Lung (tissue), 12 donors: ENCODE data around the gene TYSND1. TPM values are rescaled to one million over a fixed set of nuclear protein-coding genes. Genes with fewer than 3 reads are reported as not detected.

Experiments used
- ATAC-seq: fragments of 200-7000 bp; cut with Tn5 transposase; one replicate; pipeline ENCODE4 v1.9.1; 2020; ENCODE audit warnings: moderate number of reproducible peaks; ENCODE audit not compliant: insufficient read depth, low FRiP score
- DNase-seq, 3 donors: peaks; one replicate each; pipeline ENCODE4 v3.0.0-alpha.2; 2013 to 2017
- H3K27ac ChIP-seq, 2 donors: one replicate each; pipeline ENCODE4 v1.5.1; 2013; ENCODE audit warnings: mild to moderate bottlenecking in 2 of 2, moderate library complexity in 2 of 2, control low read depth in 1 of 2, inconsistent platforms in 1 of 2, low read depth in 1 of 2, low read length in 1 of 2
- H3K27me3 ChIP-seq, 3 donors: one replicate each; pipeline ENCODE4 v1.5.1; 2013; ENCODE audit warnings: low read length in 2 of 3; ENCODE audit not compliant: control insufficient read depth in 3 of 3, insufficient read depth in 3 of 3
- H3K36me3 ChIP-seq, 4 donors: one replicate each; pipeline ENCODE4 v1.5.1; 2013; ENCODE audit warnings: low read length in 4 of 4, mild to moderate bottlenecking in 1 of 4, moderate library complexity in 1 of 4; ENCODE audit not compliant: control insufficient read depth in 4 of 4, insufficient read depth in 4 of 4
- H3K4me1 ChIP-seq, 5 donors: one replicate each; pipeline ENCODE4 v1.5.1; 2013; ENCODE audit warnings: low read length in 5 of 5, mild to moderate bottlenecking in 2 of 5, moderate library complexity in 1 of 5; ENCODE audit not compliant: control insufficient read depth in 5 of 5, insufficient read depth in 5 of 5
- H3K4me3 ChIP-seq: one replicate; pipeline ENCODE4 v1.5.1; 2013; ENCODE audit warnings: mild to moderate bottlenecking, control low read depth, moderate library complexity
- H3K9ac ChIP-seq, 2 donors: one replicate each; pipeline ENCODE4 v1.5.1; 2013; ENCODE audit warnings: low read length in 2 of 2, control low read depth in 1 of 2; ENCODE audit not compliant: insufficient read depth in 1 of 2
- H3K9me3 ChIP-seq, 4 donors: one replicate each; pipeline ENCODE4 v1.5.1; 2013; ENCODE audit warnings: low read length in 3 of 4, mild to moderate bottlenecking in 1 of 4, moderate library complexity in 1 of 4; ENCODE audit not compliant: control insufficient read depth in 4 of 4, insufficient read depth in 3 of 4
- WGBS, 2 donors: extraction: QIAGEN DNeasy Blood & Tissue Kit; methylation state at CpG; one replicate each; pipeline ENCODE4 v1.1.7; 2013; 5-methylcytosine and 5-hydroxymethylcytosine counted together
- polyA plus RNA-seq, 2 donors: library from polyadenylated mRNA; stranded (reverse); fragments of 200-250 nt; gene quantifications; one replicate each; pipeline ENCODE4 v1.2.1, GENCODE V29; 2013
- total RNA-seq, 2 donors: library from RNA; depleted of rRNA in 1 of 2; stranded (reverse); fragments of >200 nt in 1 of 2; gene quantifications; one replicate each; pipeline ENCODE4 v1.2.1, GENCODE V29; 2014 to 2021
- TF ChIP-seq, protein P1 (sequence below): IDR thresholded peaks from 2 replicates; pipeline ENCODE4 v1.5.1; 2012; ENCODE audit warnings: mild to moderate bottlenecking; ENCODE audit errors: control extremely low read depth, extremely low read depth
- donor health status: control.
- donor health status: control.
- donor health status: Bipolar disorder and iron deficiency.
- donor health status: healthy.
- donor health status: DM: yes; HTN: yes; CAD: no.

The TYSND1 gene
- total and polyA plus RNA-seq, 4 donors, result 7.5 to 14.9 (median 9.9) TPM

DNA sequence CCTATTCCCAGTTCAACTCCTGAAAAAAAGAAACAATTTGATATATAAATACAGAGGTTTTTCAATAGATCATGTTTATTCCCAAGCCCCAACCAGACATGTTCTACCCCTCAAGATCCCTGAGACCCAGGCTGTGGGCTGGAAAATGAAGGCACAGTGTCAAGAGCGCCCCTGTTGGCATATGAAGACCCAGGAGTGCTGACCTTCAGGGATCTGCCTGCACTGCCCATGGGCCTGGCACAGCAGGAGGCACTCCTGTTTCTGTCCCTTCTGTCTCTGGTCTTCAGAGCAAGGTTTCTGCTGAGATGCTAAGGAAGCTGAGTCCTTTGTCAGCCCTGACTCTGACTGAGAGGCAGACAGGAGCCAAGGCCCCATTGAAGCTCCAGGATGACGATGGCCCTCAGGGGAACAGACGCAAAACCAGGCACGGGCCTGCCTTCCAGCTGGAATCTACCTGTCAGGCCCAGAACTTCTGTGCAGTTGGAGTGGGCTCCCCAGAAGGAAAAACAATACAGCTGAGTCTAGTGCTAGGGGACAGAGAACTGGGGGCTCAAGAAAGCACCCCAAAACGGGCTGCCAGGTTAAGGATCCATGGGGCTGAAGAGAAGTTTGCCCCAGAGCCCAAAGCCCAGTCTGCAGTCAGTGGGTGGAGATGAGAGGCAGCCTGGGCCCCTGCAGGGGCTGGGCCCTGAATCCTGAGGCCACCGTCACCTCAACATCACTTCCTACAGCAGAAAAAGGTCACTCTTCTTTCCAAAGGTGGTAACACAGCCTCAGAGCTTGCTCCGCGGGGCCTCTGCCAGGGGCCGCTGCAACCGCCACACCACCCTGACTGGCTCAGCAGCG is 7.1 kb downstream of the TYSND1 start:
- Histone ChIP-seq H3K27me3 (no peaks in the 10 kb centered on the region), H3K4me1 (peaks cover 0 to 2% (median 0%) of the 10 kb centered on the region in 5 donors), H3K9me3 (no peaks in the 10 kb centered on the region), H3K27ac (no peak overlapping the region), H3K4me3 (no peak overlapping the region), H3K36me3 (peaks cover 0 to 5% (median 1%) of the 10 kb centered on the region in 4 donors), H3K9ac (no peak overlapping the region)
- ATAC-seq, result no peak
- no peak for DNase-seq
- TF ChIP-seq, protein P1, sequence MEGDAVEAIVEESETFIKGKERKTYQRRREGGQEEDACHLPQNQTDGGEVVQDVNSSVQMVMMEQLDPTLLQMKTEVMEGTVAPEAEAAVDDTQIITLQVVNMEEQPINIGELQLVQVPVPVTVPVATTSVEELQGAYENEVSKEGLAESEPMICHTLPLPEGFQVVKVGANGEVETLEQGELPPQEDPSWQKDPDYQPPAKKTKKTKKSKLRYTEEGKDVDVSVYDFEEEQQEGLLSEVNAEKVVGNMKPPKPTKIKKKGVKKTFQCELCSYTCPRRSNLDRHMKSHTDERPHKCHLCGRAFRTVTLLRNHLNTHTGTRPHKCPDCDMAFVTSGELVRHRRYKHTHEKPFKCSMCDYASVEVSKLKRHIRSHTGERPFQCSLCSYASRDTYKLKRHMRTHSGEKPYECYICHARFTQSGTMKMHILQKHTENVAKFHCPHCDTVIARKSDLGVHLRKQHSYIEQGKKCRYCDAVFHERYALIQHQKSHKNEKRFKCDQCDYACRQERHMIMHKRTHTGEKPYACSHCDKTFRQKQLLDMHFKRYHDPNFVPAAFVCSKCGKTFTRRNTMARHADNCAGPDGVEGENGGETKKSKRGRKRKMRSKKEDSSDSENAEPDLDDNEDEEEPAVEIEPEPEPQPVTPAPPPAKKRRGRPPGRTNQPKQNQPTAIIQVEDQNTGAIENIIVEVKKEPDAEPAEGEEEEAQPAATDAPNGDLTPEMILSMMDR, result no peak
- WGBS, 2 donors, result 90 to 93% methylated on average over 11 of the region's 11 CpGs

DNA sequence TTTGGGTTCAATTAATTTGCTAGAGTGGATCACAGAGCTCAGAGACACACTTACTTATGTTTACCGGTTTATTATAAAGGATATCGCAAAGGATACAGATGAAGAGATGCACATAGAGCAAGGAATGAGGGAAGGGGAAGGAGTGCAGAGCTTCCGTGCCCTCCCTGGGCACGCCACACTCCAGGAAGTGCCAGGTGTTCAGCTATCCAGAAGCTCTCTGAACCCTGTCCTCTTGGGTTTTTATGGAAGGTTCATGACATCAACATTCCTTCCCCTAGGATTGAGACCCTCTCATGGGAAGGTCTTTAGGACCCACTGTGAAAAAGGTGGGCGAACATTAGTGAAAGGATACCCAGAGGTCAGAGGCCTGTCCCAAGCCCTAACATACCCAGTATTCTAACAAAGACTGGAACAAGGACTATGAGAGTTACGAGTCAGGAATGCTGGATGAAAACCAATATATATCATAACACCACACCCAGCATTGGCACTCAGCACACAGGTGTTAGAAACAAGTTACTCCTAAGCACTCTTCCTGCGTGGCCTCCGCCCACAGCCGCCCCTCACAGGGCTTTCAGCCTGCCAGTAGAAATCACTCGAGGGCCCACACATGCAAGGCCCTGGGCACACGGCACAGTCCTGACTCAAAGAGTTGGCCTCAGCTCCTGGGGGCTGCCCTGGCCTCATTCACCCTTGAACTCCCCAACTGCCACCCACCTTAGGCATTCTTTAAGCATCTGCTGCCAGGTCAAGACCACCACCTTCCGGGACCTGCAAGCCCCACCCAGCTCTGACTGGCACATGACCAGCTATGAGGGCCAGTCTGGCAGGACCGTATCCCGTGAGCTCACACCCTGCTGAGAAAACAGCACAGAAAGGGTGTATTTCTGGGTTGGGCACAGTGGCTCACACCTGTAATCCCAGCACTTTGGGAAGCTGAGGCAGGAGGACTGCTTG is 8.3 kb downstream of the TYSND1 start:
- WGBS, 2 donors, result 85 to 95% methylated on average over 14 of the region's 14 CpGs
- TF ChIP-seq, protein P1, result no peak

DNA sequence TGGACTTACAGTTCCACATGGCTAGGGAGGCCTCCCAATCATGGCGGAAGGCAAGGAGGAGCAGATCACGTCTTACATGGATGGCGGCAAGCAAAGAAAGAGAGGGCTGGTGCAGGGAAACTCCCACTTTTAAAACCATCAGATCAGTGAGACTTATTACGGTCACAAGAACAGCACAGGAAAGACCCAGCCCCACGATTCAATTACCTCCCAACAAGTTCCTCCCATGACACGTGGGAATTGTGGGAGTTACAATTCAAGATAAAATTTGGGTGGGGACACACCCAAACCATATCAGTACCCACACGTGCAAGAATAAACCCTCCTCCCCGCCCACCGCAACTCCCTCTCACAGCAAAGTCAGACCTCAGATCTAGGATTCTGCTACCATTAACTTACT is 9.4 kb downstream of the TYSND1 start:
- no peak for ATAC-seq
- H3K9ac ChIP-seq, result no peak overlapping the region
- no peak overlapping the region for H3K4me3 ChIP-seq
- no peak overlapping the region for H3K27ac ChIP-seq
- WGBS, 2 donors, result 87 to 92% methylated on average over 9 of the region's 9 CpGs
- TF ChIP-seq, protein P1, result no peak
- H3K4me1 ChIP-seq, result peaks cover 0 to 8% (median 0%) of the 10 kb centered on the region in 5 donors
- peaks cover 0 to 5% (median 1%) of the 10 kb centered on the region in 4 donors for H3K36me3 ChIP-seq
- H3K27me3 ChIP-seq, result no peaks in the 10 kb centered on the region
- no peaks in the 10 kb centered on the region for H3K9me3 ChIP-seq
- DNase-seq, result no peak

More for the DNA sequence above, 8.3 kb downstream of the TYSND1 start:
- peaks cover 0 to 5% (median 1%) of the 10 kb centered on the region in 4 donors for H3K36me3 ChIP-seq
- DNase-seq (no peak), ATAC-seq (no peak)
- no peak overlapping the region for H3K9ac ChIP-seq
- H3K9me3 ChIP-seq, result no peaks in the 10 kb centered on the region
- no peaks in the 10 kb centered on the region for H3K27me3 ChIP-seq
- H3K27ac ChIP-seq, result no peak overlapping the region
- H3K4me3 ChIP-seq, result no peak overlapping the region
- H3K4me1 ChIP-seq, result no peaks in the 10 kb centered on the region
